Thyroid gland (tissue), 4 donors: ENCODE measurements around the gene IGLON5. TPM values are rescaled to one million over a fixed set of nuclear protein-coding genes. Genes with fewer than 3 reads are reported as not detected.

ENCODE experiments used
- DNase-seq, 2 donors: peaks; one replicate each; pipeline ENCODE4 v3.0.0-alpha.2; 2019
- H3K27ac ChIP-seq, 3 donors: fragments of 200-600 bp; sonication (generic); 1 replicate in 2 of 3; 2 replicates in 1 of 3; pipeline ENCODE4 v1.5.1; 2016 to 2019; ENCODE audit warnings: mild to moderate bottlenecking in 1 of 3, moderate library complexity in 1 of 3
- H3K27me3 ChIP-seq: fragments of 200-600 bp; sonication (generic); one replicate; pipeline ENCODE4 v1.5.1; 2019
- H3K36me3 ChIP-seq, 2 donors: fragments of 200-600 bp; sonication (generic); one replicate each; pipeline ENCODE4 v1.5.1; 2016 to 2019
- H3K4me1 ChIP-seq, 2 donors: fragments of 200-600 bp; sonication (generic); one replicate each; pipeline ENCODE4 v1.5.1; 2017 to 2019
- H3K4me3 ChIP-seq, 3 donors: fragments of 200-600 bp; sonication (generic); replicated peaks in 1 of 3; 1 replicate in 2 of 3; 2 replicates in 1 of 3; pipeline ENCODE4 v1.5.1; 2016; ENCODE audit warnings: mild to moderate bottlenecking in 1 of 3
- H3K9me3 ChIP-seq: fragments of 200-600 bp; sonication (generic); one replicate; pipeline ENCODE4 v1.5.1; 2017
- POLR2A ChIP-seq, 2 donors: fragments of 450-650 bp; IDR thresholded peaks; one replicate each; pipeline ENCODE4 v1.6.1; 2017; ENCODE audit warnings: antibody characterized with exemption in 2 of 2, mild to moderate bottlenecking in 2 of 2, moderate library complexity in 1 of 2
- WGBS, 2 donors: methylation state at CpG; one replicate each; pipeline ENCODE4 v1.1.5; 2017; 5-methylcytosine and 5-hydroxymethylcytosine counted together
- intact Hi-C: fragments of 100-400 bp; cut with DNase I; formaldehyde crosslinking; loops from one replicate; pipeline ENCODE4 v1.15.1; 2023
- total RNA-seq, 4 donors: library from RNA; depleted of rRNA; stranded (reverse); fragments of >200 nt; gene quantifications; one replicate each; pipeline ENCODE4 v1.2.3, GENCODE V29; 2016
- TF ChIP-seq, protein P1 (sequence below), 6 experiments: fragments of 200-600 bp in 3 of 6; fragments of 450-650 bp in 3 of 6; sonication (generic) in 3 of 6; IDR thresholded peaks; one replicate each; pipeline ENCODE4 v1.5.1; 2016 to 2019; ENCODE audit warnings: antibody characterized with exemption in 6 of 6, mild to moderate bottlenecking in 2 of 6, inconsistent platforms in 1 of 6, moderate library complexity in 1 of 6

Gene IGLON5
- total RNA-seq, 4 donors from 2014 or later, result 0.54 TPM; not detected in 3

GRCh38 chr19:51321799-51322198 lies 10.4 kb downstream of the IGLON5 start:
- no peaks in the 10 kb centered on the region for H3K36me3 ChIP-seq
- 71 to 74% methylated on average over 13 of the region's 14 CpGs for WGBS, 2 donors
- H3K9me3 ChIP-seq, result no peaks in the 10 kb centered on the region
- TF ChIP-seq POLR2A (IDR thresholded peaks at IDR 0.05), result no peak
- TF ChIP-seq, protein P1, sequence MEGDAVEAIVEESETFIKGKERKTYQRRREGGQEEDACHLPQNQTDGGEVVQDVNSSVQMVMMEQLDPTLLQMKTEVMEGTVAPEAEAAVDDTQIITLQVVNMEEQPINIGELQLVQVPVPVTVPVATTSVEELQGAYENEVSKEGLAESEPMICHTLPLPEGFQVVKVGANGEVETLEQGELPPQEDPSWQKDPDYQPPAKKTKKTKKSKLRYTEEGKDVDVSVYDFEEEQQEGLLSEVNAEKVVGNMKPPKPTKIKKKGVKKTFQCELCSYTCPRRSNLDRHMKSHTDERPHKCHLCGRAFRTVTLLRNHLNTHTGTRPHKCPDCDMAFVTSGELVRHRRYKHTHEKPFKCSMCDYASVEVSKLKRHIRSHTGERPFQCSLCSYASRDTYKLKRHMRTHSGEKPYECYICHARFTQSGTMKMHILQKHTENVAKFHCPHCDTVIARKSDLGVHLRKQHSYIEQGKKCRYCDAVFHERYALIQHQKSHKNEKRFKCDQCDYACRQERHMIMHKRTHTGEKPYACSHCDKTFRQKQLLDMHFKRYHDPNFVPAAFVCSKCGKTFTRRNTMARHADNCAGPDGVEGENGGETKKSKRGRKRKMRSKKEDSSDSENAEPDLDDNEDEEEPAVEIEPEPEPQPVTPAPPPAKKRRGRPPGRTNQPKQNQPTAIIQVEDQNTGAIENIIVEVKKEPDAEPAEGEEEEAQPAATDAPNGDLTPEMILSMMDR (IDR thresholded peaks at IDR 0.05), result no peak
- no peak for DNase-seq
- no peak overlapping the region for H3K4me3 ChIP-seq
- intact Hi-C loops, result no loop called here
- H3K27ac ChIP-seq, result no peak overlapping the region
- no peaks in the 10 kb centered on the region for H3K27me3 ChIP-seq
- H3K4me1 ChIP-seq, result peaks cover 0 to 2% of the 10 kb centered on the region in 2 donors

GRCh38 chr19:51323481-51324166 lies 12.2 kb downstream of the IGLON5 start:
- Histone ChIP-seq H3K9me3 (no peaks in the 10 kb centered on the region), H3K27me3 (peaks cover 6% of the 10 kb centered on the region), H3K4me3 (no peak overlapping the region), H3K27ac (no peak overlapping the region), H3K4me1 (peaks cover 0 to 11% of the 10 kb centered on the region in 2 donors), H3K36me3 (no peaks in the 10 kb centered on the region)
- 75 to 84% methylated on average over 29 of the region's 29 CpGs for WGBS, 2 donors
- no peak for DNase-seq
- intact Hi-C loops, result no loop called here
- TF ChIP-seq, protein P1 (IDR thresholded peaks at IDR 0.05), result no peak
- TF ChIP-seq POLR2A (IDR thresholded peaks at IDR 0.05), result no peak

DNA sequence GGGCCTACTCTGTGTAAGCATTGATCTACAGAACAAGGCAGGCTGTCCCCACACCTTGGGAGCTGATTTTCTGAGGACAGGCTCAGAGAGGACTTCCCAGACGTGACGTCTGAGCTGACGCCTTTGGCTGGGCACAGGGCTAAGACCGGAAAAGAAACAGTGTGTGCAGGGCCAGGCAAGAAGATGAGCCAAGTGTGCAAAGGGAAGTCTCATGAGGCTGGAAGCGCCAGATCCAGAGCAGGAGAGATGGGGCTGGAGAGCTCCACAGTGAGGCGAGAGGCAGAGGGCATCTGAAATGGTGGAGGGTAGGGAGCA lies 12.7 kb downstream of the IGLON5 start:
- H3K36me3 ChIP-seq, result no peaks in the 10 kb centered on the region
- intact Hi-C loops, result no loop called here
- DNase-seq, result no peak
- H3K4me3 ChIP-seq, result no peak overlapping the region
- peaks cover 0 to 11% of the 10 kb centered on the region in 2 donors for H3K4me1 ChIP-seq
- 73 to 76% methylated on average over 6 of the region's 6 CpGs for WGBS, 2 donors
- no peak overlapping the region for H3K27ac ChIP-seq
- H3K9me3 ChIP-seq, result no peaks in the 10 kb centered on the region
- H3K27me3 ChIP-seq, result peaks cover 7% of the 10 kb centered on the region
- TF ChIP-seq, protein P1 (IDR thresholded peaks at IDR 0.05), result no peak
- TF ChIP-seq POLR2A (IDR thresholded peaks at IDR 0.05), result no peak

DNA sequence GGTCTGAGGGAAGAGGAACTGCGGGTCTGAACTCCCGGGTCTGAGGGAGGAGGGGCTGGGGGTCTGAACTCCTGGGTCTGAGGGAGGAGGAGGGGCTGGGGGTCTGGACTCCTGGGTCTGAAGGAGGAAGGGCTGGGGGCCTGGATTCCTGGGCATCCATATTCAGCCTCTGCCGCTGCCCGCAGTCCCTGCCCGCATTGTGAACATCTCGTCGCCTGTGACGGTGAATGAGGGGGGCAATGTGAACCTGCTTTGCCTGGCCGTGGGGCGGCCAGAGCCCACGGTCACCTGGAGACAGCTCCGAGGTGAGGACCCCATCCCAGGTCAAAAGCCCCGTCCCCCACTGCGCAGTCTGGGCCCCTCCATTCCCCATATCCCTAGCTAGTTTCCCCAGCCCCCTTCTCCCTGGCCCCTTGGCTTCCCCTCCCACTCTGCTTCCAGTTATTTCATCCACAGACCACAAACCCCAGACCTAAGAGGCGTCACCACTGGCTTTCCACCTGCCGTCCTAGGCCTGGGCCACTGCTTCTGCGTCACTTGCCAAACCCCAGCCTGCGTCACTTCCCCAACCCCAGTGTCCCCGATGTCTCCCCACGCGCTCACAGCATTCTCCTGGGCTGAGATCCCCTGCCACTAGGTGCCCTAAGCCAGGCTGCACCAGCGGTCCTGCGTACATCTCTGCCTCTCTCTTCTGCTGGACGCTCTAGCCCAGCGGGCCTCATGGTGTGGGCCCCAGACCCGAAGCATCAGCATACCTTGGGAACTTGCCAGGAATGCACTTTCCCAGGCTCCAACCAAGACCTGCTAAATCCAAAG lies 13.9 kb downstream of the IGLON5 start:
- H3K27me3 ChIP-seq, result peaks cover 7% of the 10 kb centered on the region
- intact Hi-C loops, result no loop called here
- H3K4me1 ChIP-seq, result peaks cover 0 to 11% of the 10 kb centered on the region in 2 donors
- no peak for DNase-seq
- H3K4me3 ChIP-seq, result no peak overlapping the region
- H3K27ac ChIP-seq, result no peak overlapping the region
- TF ChIP-seq, protein P1 (IDR thresholded peaks at IDR 0.05), result no peak
- TF ChIP-seq POLR2A (IDR thresholded peaks at IDR 0.05), result no peak
- H3K36me3 ChIP-seq, result no peaks in the 10 kb centered on the region
- 73 to 76% methylated on average over 26 of the region's 26 CpGs for WGBS, 2 donors
- no peaks in the 10 kb centered on the region for H3K9me3 ChIP-seq
